Glomerular visceral epithelial cell (primary cell): ENCODE results near the gene IRF7.
A peak's percentile ranks its signal among the peaks of the same experiment; 100 is the strongest.
"Not testable (repeated sequence)": the region's sequence is repeated elsewhere in the genome, so short reads cannot be mapped to it uniquely, and the experiment has no call there.

ENCODE experiments used
- DNase-seq: peaks from one replicate; pipeline ENCODE4 v3.0.0-alpha.2; 2016; ENCODE audit errors: extremely low spot score

The IRF7 gene

DNA sequence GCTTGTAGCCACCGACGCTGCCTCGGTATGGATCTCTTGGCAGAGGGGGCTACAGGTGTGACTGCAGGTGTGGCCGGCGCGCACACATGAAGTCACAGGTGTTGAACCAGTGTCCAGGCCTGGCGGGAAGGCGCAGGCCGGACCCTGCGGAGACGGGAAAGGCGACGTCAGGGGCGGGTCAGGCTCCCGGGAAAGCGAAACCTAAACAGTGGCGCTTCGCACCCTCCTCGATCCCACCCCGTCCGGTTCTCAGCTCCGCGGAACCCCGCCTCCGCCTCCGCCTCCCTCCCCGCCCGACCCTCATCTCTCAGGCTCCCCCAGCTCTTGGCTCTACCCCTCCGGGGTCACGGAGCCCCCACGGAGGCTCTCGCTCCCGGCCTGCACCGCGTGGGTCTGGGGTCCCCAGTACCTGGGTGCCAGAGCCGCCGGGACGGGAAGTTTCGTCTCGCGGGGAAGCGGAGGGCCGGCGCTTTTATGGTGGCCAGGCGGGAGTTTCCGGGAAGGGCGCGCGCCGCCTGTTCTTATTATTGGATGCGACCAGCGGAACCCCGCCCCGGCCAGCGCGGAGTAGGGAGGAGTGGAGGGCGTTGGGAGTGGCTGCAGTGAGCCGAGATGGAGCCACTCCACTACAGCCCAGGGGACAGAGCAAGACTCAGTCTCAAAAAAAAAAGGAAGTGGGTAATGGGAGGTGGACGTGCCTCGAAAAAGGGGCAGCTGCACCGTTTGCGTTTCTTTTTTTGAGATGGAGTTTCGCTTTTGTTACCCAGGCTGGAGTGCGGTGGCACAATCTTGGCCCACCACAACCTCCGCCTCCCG is at the start of gene IRF7:
Gene IRF7 (minus strand): TSS at position 447 of the 816 bp plus-strand sequence. CDS start 586 bp downstream, outside the sequence.
- DNase-seq: peak; percentile 92

- DNase-seq: no peak
Observed at GRCh38 chr11:665062-665703, 49.4 kb upstream of the IRF7 start.

- peak; percentile 49 for DNase-seq
Observed at GRCh38 chr11:662689-663274, 47.0 kb upstream of the IRF7 start.

GRCh38 chr11:660681-661444 is 45.1 kb upstream of the IRF7 start:
- DNase-seq: no peak

- DNase-seq: no peak
Observed at GRCh38 chr11:660281-660680, 44.5 kb upstream of the IRF7 start.

DNA sequence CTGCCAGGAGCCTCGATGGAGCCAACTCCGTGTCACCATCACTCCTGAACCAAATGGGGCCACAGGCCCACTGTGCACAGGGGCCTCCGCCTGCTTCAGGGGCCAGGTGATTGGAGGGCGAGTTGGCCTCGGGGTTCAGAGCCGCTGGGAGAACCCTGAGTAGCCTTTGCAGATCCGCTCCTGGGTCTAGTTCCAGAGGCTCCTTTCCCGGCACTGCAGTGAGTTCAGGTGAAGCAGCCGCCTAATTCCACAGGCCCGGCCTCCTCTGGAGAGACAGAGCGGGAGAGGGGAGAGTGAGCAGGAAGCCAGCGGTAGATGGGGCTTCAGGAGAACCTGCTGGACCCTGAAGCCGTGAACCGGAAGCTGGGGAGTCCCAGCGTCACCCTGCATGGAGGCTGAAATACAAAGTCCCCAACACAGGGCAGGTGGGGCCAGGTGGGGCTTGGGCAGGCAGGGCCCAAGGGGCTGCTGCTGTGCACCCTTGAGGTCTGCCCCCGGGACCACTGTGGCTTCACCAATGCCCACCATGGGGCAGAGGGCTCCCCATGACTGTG is 43.9 kb upstream of the IRF7 start:
- no peak for DNase-seq

- no peak for DNase-seq
Observed at GRCh38 chr11:657691-658126, 42.0 kb upstream of the IRF7 start.

- no peak for DNase-seq
Observed at GRCh38 chr11:656866-657265, 41.1 kb upstream of the IRF7 start.

- DNase-seq: no peak
Observed at GRCh38 chr11:656426-656825, 40.7 kb upstream of the IRF7 start.

GRCh38 chr11:655036-655726 is 39.4 kb upstream of the IRF7 start:
- peak; percentile 91 for DNase-seq

- DNase-seq: not testable (repeated sequence)
Observed at GRCh38 chr11:654444-654843, 38.7 kb upstream of the IRF7 start.

DNA sequence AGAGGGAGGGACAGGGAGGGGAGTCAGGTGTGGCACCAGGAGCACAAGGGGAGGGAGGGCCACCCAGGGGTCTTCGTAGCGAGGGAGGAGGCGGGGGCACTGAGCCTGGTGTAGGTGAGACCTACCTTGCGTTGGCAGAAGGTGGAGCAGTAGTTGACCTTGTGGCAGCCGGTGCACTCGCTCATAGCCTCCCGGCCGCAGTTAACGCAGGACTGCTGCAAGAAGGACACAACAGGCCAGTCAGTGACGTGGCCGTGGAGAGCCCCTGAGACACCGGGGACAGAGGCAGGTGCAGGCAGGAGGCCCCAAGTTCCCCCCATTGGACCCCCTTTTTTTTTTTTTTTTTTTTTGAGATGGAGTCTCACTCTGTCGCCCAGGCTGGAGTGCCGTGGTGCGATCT is 38.1 kb upstream of the IRF7 start:
- DNase-seq: no peak

GRCh38 chr11:653136-653535 is 37.4 kb upstream of the IRF7 start:
- DNase-seq: not testable (repeated sequence)

DNA sequence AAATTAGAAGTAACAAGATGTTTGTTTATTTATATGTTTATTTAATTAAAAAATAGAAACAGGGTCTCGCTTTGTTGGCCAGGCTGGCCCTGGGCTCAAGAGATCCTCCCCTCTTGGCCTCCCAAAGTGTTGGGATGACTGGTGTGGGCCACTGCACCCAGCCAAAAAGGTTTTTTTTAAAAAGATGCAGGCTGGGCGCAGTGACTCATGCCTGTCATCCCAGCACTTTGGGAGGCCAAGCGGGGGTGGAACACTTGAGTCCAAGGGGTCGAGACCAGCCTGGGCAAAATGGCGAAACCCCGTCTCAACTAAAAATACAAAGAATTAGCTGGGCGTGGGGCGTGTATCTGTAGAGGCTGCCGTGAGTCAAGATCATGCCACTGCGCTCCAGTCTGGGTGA is 34.7 kb upstream of the IRF7 start:
- DNase-seq: no peak

DNA sequence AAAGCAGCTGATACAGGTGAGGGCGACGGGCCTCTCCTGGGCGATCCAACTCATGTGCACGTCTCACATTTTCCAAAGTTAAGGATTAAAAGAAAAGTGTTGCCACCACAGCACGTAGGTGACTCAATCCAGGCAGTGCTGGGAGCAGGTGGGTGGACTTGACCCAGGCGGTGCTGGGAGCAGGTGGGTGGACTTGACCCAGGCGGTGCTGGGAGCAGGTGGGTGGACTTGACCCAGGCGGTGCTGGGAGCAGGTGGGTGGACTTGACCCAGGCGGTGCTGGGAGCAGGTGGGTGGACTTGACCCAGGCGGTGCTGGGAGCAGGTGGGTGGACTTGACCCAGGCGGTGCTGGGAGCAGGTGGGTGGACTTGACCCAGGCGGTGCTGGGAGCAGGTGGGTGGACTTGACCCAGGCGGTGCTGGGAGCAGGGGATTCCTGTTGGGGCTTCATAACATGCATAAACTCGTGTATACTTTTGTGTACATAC is 32.0 kb upstream of the IRF7 start:
- not testable (repeated sequence) for DNase-seq

- no peak for DNase-seq
Observed at GRCh38 chr11:646214-646613, 30.5 kb upstream of the IRF7 start.

DNA sequence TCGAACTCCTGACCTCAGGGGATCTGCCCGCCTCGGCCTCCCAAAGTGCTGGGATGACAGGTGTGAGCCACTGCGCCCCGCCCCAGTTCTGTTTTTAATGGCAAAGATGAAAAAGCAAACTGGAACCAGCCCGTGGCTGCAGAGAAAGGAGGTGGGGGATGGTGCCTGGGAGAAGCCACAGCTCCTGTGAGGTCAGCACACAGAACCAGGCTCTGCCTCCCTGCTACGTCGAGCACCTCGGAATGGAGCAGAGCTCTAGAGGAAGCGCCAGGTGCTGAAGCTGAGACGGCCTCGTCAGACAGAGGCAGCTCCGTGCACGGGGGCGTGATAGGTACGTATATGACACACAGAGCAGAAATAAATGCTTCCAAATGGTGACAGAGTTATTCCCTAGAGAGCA is 29.8 kb upstream of the IRF7 start:
- DNase-seq: no peak

DNA sequence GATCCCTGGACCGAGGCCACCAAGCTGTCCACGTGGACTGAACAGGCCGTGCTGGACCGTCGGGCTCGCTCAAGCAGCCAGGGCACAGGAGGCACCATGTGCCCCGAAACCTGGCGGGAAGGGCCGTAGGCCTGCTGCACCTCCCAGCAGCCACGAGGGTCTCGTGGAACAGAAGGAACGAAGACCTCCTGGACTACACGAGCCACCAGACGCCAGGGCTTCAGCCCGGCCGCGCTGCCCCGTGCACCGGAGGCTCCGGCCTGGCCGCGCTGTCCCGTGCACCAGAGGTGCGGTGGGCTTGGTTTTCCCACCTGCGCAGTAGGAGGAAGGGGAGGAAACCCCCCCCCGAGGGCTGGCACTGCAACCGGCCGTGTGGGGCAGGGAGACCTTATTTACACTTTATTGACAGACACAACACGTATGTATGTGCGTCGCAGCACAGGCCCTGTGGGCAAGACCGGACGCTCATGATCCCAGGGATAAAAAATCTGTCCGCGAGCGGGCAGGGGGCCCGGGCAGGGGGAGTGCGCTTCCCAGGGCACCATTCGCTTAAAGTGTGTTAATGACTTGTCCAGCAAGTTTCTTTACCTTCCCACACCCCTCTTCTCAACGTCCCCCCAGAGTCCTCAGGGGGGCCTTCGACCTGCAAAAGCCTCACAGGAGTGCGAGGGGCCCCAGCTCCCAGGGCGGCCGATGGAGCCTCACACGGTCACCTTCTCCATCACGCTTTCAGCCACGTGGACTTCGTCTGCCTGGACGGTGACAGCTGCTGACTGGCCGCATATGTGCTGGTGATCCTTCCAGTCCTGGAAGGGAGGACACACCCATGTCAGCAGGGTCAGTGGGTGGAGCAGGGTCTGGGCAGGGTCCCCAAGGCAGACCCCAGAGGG is 28.3 kb upstream of the IRF7 start:
- no peak for DNase-seq

GRCh38 chr11:643366-643765 is 27.6 kb upstream of the IRF7 start:
- no peak for DNase-seq

GRCh38 chr11:641806-642370 is 26.1 kb upstream of the IRF7 start:
- DNase-seq: no peak
